Stimulated activated CD4-positive, alpha-beta T cell treated with anti-CD3 and anti-CD28 coated beads, Interleukin-12 subunit alpha, Interleukin-12 subunit beta, amount 100 ng/mL, for 48 hours (primary cell): Measurements from ENCODE around the gene SPOCK1.

ENCODE experiments used
- DNase-seq, 3 donors: peaks; one replicate each; pipeline ENCODE4 v3.0.0-alpha.2; 2020; ENCODE audit warnings: low read depth in 2 of 3, low spot score in 1 of 3

SPOCK1 gene

DNA sequence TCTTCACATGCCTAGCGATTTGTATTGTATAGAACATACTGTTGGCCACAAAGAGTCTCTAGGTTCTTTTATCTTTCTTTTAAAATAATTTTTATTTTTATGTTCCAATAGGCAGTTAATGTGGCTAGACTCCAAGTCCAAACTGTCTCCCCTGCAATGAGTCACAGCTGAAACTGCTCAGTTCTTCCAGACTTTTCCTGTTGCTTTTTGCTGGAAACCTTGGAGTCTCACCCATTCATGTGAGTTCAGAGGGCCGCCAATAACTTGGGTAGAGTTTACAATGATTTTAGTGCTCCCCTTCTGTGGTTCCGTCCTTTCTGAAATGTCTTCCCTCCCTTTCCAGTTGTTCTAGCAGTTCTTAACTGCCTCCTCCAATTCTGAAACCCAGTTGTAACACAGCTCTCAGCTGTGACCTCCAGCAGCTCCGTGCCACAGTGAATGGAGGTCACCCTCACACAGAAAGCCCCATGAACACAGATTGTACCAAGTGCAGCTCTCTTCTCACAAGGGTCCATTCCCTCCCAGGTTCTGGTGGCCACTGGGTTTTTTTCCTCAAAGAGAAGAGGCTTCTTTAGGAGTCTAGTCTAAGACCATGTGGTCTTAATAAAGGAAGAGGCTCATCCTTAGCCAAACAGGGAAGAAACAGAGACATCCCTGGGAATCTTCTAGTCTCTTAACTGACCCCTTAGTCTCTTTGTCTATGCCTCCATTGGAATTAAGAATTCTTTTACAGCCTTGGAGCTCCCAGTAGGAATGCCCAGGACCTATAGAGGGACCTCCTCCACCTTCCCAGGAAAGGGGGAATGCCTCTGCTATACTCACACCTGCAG, 198.5 kb downstream of the SPOCK1 start:
- no peak for DNase-seq

- no peak for DNase-seq
Measured at GRCh38 chr5:137296213-137296781, 202.8 kb downstream of the SPOCK1 start.

GRCh38 chr5:137294604-137295003, 204.5 kb downstream of the SPOCK1 start:
- no peak for DNase-seq

DNA sequence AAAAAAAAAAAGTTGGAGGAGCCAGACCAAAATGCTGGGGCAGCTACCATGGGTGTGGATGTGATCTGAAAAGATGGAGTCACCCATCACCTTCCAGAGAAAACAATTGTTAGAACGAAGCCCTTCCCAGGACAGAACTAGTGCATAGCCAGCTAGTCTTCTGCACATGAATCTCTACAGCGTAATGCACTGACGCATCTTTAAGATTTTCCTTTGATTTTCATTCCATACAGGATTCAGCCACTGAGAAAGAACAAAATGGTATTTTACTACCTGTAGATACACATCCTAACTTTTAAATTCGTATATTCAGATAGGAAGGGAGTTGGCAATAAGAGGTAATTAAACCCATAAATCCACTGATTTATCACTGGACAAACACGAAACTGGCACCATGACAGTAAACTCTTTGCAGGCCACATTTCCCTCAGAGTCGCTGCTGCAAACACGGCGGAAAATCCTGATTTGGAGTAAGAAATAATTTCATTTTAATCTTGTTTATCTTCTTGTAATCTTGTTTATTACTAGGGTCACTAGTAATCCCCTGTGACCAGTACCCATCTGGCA, 206.6 kb downstream of the SPOCK1 start:
- no peak for DNase-seq

DNA sequence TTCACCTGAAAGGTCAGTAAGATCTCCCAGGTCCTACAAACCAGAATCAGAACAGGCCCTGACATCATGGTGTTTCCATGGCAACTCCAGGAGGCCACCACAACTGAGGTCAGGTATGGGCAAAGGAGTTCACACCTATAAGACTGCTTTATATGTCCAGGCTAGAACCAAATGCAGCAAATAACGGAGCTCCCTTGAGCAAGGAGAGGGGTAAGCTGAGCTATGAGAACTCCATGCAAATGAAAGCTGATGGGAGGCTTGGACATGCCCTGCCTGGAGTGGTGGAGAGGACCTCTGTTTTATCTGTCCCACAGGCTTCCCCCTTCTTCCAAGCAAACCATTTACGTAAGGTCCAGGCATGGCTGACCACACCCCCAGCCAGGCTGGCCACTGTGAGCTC, 207.7 kb downstream of the SPOCK1 start:
- DNase-seq = no peak

DNA sequence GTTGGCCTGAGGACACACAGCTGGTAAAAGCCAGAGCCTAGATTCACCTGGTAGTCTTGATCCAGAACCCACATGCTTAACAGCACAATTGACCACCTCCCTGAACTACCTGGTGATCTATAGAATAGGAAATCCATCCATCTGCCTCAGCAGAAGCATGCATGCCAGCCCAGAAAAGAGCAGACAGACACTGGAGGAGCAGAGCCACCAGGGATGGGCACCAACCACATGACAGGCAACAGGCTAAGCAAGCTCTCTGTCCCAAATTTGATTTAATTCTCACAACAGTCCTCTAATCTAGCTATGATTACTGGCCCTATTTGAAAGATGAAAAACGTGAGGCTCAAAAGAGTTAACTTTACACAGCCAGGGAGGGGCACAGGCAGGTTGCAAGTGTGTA, 208.1 kb downstream of the SPOCK1 start:
- no peak for DNase-seq

- DNase-seq = no peak
Measured at GRCh38 chr5:137290373-137290772, 208.8 kb downstream of the SPOCK1 start.

GRCh38 chr5:137289856-137290255, 209.3 kb downstream of the SPOCK1 start:
- no peak for DNase-seq

DNA sequence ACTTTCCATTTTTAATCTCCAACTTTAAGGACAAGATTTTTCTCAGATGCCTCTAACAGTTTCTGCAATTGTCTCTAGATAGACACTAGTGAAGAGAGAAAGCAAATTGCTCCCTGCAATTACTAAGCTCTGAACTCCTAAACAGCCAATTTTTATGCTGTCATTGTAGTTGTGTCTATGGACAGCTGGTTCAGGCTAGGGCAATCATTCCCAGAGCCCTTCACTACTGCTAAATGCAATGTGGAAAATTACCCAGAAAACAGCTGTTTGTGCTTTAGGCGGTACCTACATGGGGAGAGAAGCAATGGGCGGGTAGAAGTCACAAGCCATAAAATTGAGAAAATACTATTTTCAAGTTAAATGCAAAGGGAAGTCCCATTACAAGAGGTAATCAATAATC, 211.6 kb downstream of the SPOCK1 start:
- no peak for DNase-seq

GRCh38 chr5:137286025-137286610, 213.0 kb downstream of the SPOCK1 start:
- no peak for DNase-seq

DNA sequence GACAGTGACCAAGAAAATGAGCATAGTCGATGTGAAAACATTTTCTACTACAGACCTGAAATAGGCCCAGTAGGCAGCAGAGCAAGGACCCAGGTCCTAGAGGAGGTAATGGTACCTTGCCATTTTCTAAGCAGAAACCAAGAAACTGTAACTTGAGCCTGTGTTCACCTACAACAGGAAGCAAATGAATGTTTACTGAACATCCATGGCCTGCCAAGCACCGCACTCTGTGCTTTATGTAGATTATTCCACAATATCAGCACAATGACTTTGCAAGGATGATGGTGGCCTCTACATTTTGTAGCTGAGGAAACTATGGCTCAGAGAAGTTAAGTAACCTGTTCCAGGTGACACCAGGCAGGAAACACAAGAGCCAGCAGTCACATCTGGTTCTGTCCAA, 215.3 kb downstream of the SPOCK1 start:
- no peak for DNase-seq

- no peak for DNase-seq
Measured at GRCh38 chr5:137282216-137282615, 216.9 kb downstream of the SPOCK1 start.

- no peak for DNase-seq
Measured at GRCh38 chr5:137281201-137281600, 217.9 kb downstream of the SPOCK1 start.

GRCh38 chr5:137280656-137281055, 218.5 kb downstream of the SPOCK1 start:
- no peak for DNase-seq

GRCh38 chr5:137279521-137280231, 219.4 kb downstream of the SPOCK1 start:
- no peak for DNase-seq

- DNase-seq = no peak
Measured at GRCh38 chr5:137278476-137278875, 220.7 kb downstream of the SPOCK1 start.

DNA sequence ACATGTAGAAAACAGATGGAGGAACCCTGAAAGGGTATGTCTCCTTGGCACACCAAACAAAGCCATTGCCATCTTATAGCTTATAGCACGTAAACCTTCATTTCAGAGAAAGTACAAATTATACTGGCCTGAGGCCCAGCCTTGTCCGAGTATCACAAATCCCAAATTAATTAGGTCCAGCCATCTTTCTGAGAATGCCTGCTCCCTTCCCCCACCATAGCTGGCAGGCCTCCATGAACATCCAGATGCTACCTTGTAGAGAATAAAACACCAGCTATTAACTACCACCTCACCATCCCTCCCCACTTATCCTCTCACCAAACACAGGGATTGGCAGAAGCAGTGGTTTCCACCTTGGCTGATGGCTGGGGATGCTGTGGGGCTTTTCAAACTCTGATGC, 224.0 kb downstream of the SPOCK1 start:
- no peak for DNase-seq

DNA sequence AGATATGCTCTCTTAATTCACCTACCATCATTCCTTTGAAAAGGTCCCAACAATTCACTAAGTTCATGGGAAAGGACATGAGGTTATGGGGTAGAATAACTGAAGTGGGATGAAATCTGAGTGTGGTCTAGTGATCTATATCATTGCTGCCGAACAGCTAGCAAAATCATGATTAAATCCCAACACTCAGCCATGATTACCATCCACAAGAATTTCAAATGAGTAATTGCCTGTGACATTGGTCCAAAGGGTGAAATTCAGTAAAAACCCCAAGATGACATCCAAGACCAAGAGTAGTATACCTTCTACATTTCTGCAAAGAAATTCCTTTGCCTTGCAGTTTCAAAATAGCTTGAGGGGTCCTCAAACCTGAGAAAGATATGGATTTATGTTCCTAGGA, 225.6 kb downstream of the SPOCK1 start:
- no peak for DNase-seq

GRCh38 chr5:137272831-137273230, 226.3 kb downstream of the SPOCK1 start:
- DNase-seq = no peak

GRCh38 chr5:137269946-137270345, 229.2 kb downstream of the SPOCK1 start:
- no peak for DNase-seq

- DNase-seq = no peak
Measured at GRCh38 chr5:137269274-137269673, 229.9 kb downstream of the SPOCK1 start.

- no peak for DNase-seq
Measured at GRCh38 chr5:137268646-137269045, 230.5 kb downstream of the SPOCK1 start.
